ENCODE results near the gene DEXI.

- TF ChIP-seq CTCF (IDR thresholded peaks at IDR 0.05; ENCODE audit: low read depth, low read length, poor library complexity, severe bottlenecking) (no peak), EZH2phosphoT487 (IDR thresholded peaks at IDR 0.05; ENCODE audit: borderline replicate concordance, low read length) (no peak)
Observed at GRCh38 chr16:10938796-10939648, 3.2 kb downstream of the DEXI start.
